Ovary (tissue), 9 donors: Measurements from ENCODE around the gene COPZ1. TPM values are rescaled to one million over a fixed set of nuclear protein-coding genes. Genes with fewer than 3 reads are reported as not detected.

Experiments
- DNase-seq, 5 donors: peaks; one replicate each; pipeline ENCODE4 v3.0.0-alpha.2; 2019 to 2020
- H3K27ac ChIP-seq, 2 donors: fragments of 200-600 bp; one replicate each; pipeline versions ENCODE4 v1.5.1 to v1.8.0; 2019 to 2022
- H3K27me3 ChIP-seq: fragments of 200-600 bp; one replicate; pipeline ENCODE4 v1.8.0; 2022
- H3K36me3 ChIP-seq: fragments of 200-600 bp; sonication (generic); one replicate; pipeline ENCODE4 v1.5.1; 2019
- H3K4me1 ChIP-seq: one replicate; pipeline ENCODE4 v1.8.1; 2013; ENCODE audit warnings: mild to moderate bottlenecking, moderate library complexity; ENCODE audit not compliant: insufficient read depth
- H3K4me3 ChIP-seq: fragments of 200-600 bp; sonication (generic); one replicate; pipeline ENCODE4 v1.5.1; 2017
- H3K9me3 ChIP-seq, 2 donors: fragments of 200-600 bp in 1 of 2; sonication (generic) in 1 of 2; one replicate each; pipeline versions ENCODE4 v1.5.1 to v1.8.1; 2013 to 2019; ENCODE audit warnings: mild to moderate bottlenecking in 1 of 2, moderate library complexity in 1 of 2
- CTCF ChIP-seq, 3 donors: fragments of 450-650 bp in 2 of 3; fragments of 200-600 bp in 1 of 3; IDR thresholded peaks; one replicate each; pipeline versions ENCODE4 v1.5.1 to v1.8.0; 2016 to 2022; ENCODE audit warnings: antibody characterized with exemption in 3 of 3, mild to moderate bottlenecking in 1 of 3
- EP300 ChIP-seq: sonication (generic); formaldehyde crosslinking; IDR thresholded peaks from one replicate; pipeline ENCODE4 v1.6.1; 2017; ENCODE audit warnings: antibody characterized with exemption
- POLR2A ChIP-seq: fragments of 450-650 bp; IDR thresholded peaks from one replicate; pipeline ENCODE4 v1.6.1; 2017; ENCODE audit warnings: antibody characterized with exemption, mild to moderate bottlenecking, moderate library complexity
- WGBS, 3 donors: extraction: QIAGEN DNeasy Blood & Tissue Kit in 1 of 3; methylation state at CpG; one replicate each; pipeline versions ENCODE4 v1.1.5 to v1.1.7; 2013 to 2017; 5-methylcytosine and 5-hydroxymethylcytosine counted together
- intact Hi-C, 4 donors: fragments of 100-400 bp; cut with DNase I; formaldehyde crosslinking; loops; one replicate each; pipeline versions ENCODE4 v1.11.0 to v1.15.1; 2022 to 2023
- polyA plus RNA-seq, 2 donors: library from polyadenylated mRNA; stranded (reverse); fragments of 200-250 nt in 1 of 2; fragments of 350-450 nt in 1 of 2; fragmentation: Illumina TruSeq in 1 of 2; extraction: RNeasy Lipid Tissue Mini Kit (QIAGEN cat#74804) in 1 of 2; gene quantifications; one replicate each; pipeline ENCODE4 v1.2.3, GENCODE V29; 2013 to 2014
- total RNA-seq, 7 donors: library from RNA; depleted of rRNA in 2 of 7; stranded (reverse); fragments of >200 nt in 2 of 7; fragmentation: NEBNext Ultra II Directional in 3 of 7; extraction: Animal tissue kit (Norgen Biotek cat#: 25700) in 3 of 7; gene quantifications; one replicate each; pipeline versions ENCODE4 v1.1.0 to v1.2.4, GENCODE V29; 2016 to 2023
- donor health status: DM: no; HTN: no; CAD: no; lungs with moderate emphysema.
- donor health status: DM: no; HTN: no; CAD: no.
- donor health status: Bipolar disorder and iron deficiency.
- donor health status: DM: yes; HTN: yes; CAD: no.
- donor health status: DM: no; HTN: no; CAD: no.
- donor health status: DM: yes; HTN: yes; CAD: no.

Gene COPZ1
- total and polyA plus RNA-seq, 9 donors, result 41.7 to 219 (median 108) TPM

- WGBS, 3 donors, result 68 to 77% (median 69%) methylated on average over 6 of the region's 6 CpGs
- no peak for DNase-seq
- Histone ChIP-seq H3K36me3 (no peaks in the 10 kb centered on the region), H3K4me3 (no peak overlapping the region), H3K4me1 (peaks cover 20% of the 10 kb centered on the region), H3K9me3 (no peaks in the 10 kb centered on the region), H3K27me3 (no peaks in the 10 kb centered on the region), H3K27ac (peak overlapping the region; percentile 24 to 88)
- no peak for TF ChIP-seq POLR2A
- TF ChIP-seq CTCF (IDR thresholded peaks at IDR 0.05), result no peak
- TF ChIP-seq EP300, result no peak
- intact Hi-C loops, result loop anchor here in 3 of 4 donors (5.0 to 10.0 kb wide), 3 partner anchors 70 to 360 kb away; partner anchors contain the start of genes CBX5 (in 2 of the 3) and HNRNPA1 (in 2 of the 3)
These were observed 30.3 kb downstream of the COPZ1 start for GRCh38 chr12:54355104-54355815.

GRCh38 chr12:54356228-54356627 lies 31.3 kb downstream of the COPZ1 start:
- TF ChIP-seq EP300 (peak; percentile 31), POLR2A (no peak)
- Histone ChIP-seq H3K4me1 (peaks cover 16% of the 10 kb centered on the region), H3K4me3 (no peak overlapping the region), H3K36me3 (no peaks in the 10 kb centered on the region), H3K27me3 (no peaks in the 10 kb centered on the region), H3K9me3 (no peaks in the 10 kb centered on the region), H3K27ac (peak overlapping the region; percentile 24 to 88)
- 19 to 28% (median 22%) methylated on average over 3 of the region's 3 CpGs for WGBS, 3 donors
- no peak for DNase-seq
- intact Hi-C loops, result loop anchor here in 3 of 4 donors (5.0 to 10.0 kb wide), 3 partner anchors 71 to 361 kb away; partner anchors contain the start of genes CBX5 (in 2 of the 3) and HNRNPA1 (in 2 of the 3)

GRCh38 chr12:54356951-54357356 lies 32.0 kb downstream of the COPZ1 start:
- no peak for TF ChIP-seq EP300
- TF ChIP-seq CTCF (IDR thresholded peaks at IDR 0.05), result no peak
- TF ChIP-seq POLR2A, result no peak
- no peak for DNase-seq
- peak overlapping the region; percentile 48 to 88 for H3K27ac ChIP-seq
- intact Hi-C loops, result loop anchor here in 3 of 4 donors (5.0 to 10.0 kb wide), 3 partner anchors 72 to 362 kb away; partner anchors contain the start of genes CBX5 (in 2 of the 3) and HNRNPA1 (in 2 of the 3)
- no peaks in the 10 kb centered on the region for H3K36me3 ChIP-seq
- no peaks in the 10 kb centered on the region for H3K27me3 ChIP-seq
- H3K4me3 ChIP-seq, result no peak overlapping the region
- no peaks in the 10 kb centered on the region for H3K9me3 ChIP-seq
- peaks cover 14% of the 10 kb centered on the region for H3K4me1 ChIP-seq
- WGBS, 3 donors, result 72 to 86% (median 86%) methylated on average over 4 of the region's 4 CpGs

GRCh38 chr12:54357506-54358190 lies 32.7 kb downstream of the COPZ1 start:
- 56 to 58% (median 57%) methylated on average over 2 of the region's 2 CpGs for WGBS, 3 donors
- Histone ChIP-seq H3K27ac (peak overlapping the region; percentile 79 to 88), H3K9me3 (no peaks in the 10 kb centered on the region), H3K27me3 (no peaks in the 10 kb centered on the region), H3K36me3 (no peaks in the 10 kb centered on the region), H3K4me3 (no peak overlapping the region), H3K4me1 (peaks cover 9% of the 10 kb centered on the region)
- intact Hi-C loops, result loop anchor here in 3 of 4 donors (5.0 to 10.0 kb wide), 3 partner anchors 73 to 363 kb away; partner anchors contain the start of genes CBX5 (in 2 of the 3) and HNRNPA1 (in 2 of the 3)
- no peak for TF ChIP-seq EP300
- no peak for TF ChIP-seq CTCF (IDR thresholded peaks at IDR 0.05)
- no peak for TF ChIP-seq POLR2A
- DNase-seq, result no peak
